NAMALWA (cell line): ENCODE results near the gene WWOX.
"Not testable (repeated sequence)": the region's sequence is repeated elsewhere in the genome, so short reads cannot be mapped to it uniquely, and the experiment has no call there.

Source experiments
- DNase-seq: peaks from one replicate; pipeline ENCODE4 v3.0.0-alpha.2; 2015; ENCODE audit warnings: low spot score

WWOX gene

DNA sequence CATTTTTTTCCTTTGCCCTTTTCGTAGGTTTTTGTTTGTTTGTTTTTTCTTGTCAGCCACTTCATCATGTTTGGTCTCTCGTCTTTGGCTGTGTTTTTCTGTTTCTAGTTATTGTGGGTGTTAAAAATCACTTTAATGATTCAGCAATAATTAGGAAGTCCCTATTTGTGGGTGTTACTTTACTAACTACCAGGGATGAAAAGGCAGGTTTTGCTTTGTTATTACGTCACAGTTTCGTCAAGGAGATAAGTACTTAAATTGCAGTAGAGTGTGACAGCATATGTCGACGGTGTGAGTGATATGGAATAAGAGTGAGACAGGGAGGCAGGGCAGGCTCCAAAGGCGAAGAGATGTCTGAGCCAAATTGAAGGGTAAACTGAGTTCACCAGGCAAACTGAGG, 479.6 kb downstream of the WWOX start:
- DNase-seq = no peak

DNA sequence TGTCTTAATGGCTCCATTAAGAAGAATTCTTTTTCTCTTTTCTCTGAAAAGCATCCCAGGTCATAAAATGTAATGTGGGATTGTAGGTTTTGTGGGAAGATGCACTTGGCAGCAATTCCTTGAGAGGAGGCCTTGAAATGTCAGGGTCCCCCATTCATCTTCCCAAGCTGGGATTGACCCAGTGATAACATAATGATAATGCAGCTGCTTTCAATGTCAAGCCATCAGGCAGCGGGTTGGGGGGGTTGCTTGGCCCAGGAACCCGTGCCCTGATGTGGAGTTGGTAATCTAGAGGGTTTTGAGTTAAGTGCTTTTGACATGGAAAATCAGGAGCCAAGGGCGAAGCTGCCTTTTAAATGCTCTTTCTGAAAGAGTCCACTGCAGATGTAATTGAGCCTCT, 484.0 kb downstream of the WWOX start:
- DNase-seq = no peak

DNA sequence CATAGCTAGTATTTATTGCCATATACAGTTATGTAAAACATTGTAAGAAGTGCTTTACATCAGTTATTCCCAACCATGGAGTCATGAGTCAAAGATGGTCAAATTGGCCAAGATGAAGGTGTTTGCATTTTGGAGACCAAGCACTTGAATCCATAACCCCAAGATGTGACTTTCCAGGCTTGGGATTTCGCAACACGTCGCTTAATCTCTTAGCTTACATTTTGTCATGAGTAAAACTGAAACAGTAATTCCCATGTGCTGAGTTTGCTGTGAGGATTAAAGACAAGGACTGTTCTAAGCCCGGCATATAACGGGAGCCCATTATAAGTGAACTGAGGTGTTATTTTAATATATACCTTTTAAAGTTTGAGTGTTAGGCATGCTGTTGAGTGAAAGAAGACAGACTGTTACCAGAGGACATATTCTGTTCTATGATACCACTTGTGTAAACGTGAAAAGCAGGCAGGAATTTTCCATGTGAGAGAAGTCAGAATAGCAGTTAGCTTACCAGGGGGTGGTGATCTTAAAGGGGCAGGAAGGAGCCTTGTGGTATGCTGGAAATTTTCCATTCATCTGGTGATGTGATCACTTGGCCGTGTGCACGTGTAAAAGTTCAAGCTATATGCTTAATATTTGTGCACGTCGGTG, 484.9 kb downstream of the WWOX start:
- DNase-seq = no peak

DNA sequence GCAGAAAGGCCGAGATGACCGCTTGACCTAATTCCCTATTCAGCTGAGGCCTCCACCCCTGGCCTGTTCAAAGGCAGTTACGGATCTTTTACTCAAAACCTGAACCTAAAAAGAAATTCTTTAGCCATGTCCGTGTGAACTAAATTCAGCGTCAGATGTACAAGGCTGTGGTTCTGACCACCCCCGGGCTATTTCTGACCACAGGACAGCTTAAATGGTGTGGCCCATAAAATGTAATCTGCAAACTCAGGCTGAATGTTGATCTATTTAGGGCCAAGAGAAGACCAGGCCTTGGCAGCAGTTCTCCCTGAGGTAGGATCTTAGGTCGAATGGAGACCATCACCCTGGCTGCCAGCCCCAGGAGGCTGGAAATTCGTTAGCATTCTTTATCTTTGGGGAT, 485.5 kb downstream of the WWOX start:
- no peak for DNase-seq

DNA sequence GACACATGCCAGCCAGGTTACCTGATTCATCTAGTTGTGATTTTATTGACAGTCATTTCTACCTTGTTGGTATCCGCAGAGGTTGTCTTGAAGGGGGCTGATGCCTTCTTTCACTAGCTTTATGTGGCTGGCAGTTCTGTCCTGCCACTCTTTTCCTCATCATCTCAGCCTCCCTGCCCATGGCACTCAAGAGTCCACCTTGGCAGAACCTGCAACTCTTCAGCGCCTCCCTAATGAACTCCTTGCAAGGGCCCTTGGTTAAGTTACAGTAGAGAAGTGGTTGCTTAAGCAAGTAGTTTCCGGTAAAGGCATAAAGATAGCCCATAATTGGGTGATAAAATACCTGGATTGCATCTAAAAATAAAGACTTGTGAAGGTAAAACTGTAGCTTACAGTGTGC, 489.9 kb downstream of the WWOX start:
- no peak for DNase-seq

DNA sequence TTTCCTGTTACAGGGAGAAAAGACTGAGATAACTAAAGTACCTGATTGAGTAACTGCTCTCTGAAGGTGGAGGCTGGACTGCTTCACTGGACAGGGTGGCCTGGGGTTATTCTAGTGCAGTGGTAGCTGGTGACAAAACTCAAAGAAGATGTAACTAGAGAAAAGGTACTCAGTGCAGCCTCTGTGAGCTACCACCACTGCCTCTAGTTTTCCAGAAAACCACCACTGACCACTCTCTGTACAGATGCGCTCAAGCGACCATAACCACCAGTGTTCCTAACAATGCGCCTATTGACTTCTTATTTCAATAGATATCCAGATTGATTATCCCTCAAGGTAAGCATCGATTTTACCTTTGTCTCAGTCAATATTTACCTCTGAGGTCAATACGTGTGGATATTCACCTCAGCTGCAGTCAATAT, 492.2 kb downstream of the WWOX start:
- DNase-seq = no peak

DNA sequence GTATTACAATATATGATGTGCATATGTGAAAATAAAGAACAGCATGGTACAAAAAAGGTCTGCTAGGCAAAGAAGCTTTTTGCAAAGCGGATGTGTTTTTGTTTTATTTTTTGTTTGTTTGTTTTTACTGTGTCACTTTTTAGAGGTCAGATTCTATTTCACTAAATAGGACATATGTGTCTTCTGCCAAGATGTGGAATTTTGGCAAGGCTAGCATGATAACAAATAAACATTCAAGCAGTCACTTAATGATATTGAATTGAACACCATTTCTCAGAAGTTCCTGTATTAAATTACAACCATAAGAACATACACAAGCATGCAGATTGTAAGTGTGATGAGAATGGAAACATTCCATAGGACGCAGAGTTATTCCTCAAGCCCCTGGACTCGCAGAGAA, 492.7 kb downstream of the WWOX start:
- DNase-seq = no peak

DNA sequence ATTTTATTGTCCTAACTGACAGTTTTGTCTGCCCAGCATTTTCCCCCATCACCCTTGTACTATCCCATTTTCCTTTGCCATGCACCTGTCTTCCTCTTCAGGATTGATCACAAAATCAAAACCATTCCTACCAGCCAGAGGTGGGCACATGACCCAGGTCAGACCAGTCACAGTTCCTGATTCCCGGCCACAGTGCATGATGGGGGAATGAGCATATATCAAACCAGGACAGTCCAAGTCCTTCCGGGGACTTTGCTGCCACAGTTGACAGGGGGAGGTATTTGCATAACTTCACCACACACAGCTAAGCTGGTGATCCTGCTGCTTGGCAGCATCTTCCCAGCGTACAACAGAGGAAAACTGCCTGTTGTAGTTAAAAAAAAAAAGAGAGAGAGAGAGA, 493.9 kb downstream of the WWOX start:
- no peak for DNase-seq

DNA sequence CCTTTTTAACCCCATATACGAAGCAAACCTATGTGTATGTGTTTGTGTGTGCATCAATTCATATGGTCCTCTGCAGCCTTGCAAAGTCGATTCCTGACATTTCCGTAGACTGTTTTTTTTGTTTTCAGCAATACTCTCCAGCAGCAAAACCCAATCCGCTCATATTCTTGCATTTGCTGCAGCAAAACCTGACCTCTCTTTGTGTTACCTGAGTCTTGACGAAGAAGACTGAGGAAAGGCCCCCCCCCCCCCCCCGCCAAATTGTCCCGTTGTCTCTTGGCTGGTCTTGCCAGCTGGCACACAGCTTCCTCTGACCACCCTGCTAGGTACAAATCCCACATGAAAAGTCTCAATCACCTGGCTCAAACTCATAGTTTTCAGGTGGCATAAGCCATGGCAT, 494.7 kb downstream of the WWOX start:
- no peak for DNase-seq

DNA sequence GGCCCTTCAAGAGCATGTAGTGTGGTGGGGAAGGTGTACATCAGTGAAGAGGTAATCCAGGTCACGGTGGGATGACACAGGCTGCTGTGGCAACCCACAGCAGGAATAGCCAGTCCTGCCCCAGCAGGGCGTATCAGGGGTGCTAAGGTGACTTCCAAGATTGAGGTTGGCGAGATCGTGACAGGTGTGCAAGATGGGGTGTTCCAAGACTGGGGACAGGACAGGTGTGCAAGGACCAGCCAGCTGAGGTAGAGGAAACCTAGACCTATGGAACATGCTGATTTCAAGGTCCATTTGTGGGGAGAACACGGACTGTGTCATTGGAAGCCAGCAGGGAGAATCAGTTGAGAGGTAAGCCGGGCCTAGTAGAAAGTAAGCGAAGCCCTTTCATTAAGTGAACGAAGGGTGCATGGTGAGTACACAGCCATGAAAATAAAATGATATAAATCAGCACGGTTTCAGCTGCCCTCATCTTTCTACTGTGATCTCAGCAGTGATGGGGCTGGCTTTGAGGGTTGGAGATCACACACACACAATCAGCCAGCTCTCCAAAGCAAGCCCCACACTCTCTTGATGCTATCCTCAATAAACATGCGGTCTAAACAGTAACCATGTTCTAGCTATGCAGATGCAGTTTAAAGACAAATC, 497.0 kb downstream of the WWOX start:
- DNase-seq = no peak

DNA sequence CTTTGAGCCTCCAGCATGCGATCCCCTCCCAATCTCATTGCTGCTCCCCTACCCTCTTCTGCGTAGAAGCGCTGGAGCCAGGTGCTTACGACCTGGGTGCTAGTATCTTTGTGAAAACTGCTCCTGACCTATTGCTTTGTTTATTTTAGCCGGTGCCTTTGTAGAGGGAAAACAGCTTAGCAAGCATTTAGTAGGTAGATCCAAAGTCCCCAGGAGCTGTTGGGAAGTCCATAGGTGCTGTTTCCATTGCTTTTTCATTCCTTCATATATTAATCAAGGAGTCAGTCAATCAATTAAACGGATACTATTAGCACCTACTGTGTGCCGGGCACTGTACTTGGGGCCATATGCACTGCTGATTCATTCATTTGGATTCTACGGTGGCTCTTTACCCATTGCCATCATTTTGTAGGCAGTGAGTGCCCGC, 497.6 kb downstream of the WWOX start:
- no peak for DNase-seq

DNA sequence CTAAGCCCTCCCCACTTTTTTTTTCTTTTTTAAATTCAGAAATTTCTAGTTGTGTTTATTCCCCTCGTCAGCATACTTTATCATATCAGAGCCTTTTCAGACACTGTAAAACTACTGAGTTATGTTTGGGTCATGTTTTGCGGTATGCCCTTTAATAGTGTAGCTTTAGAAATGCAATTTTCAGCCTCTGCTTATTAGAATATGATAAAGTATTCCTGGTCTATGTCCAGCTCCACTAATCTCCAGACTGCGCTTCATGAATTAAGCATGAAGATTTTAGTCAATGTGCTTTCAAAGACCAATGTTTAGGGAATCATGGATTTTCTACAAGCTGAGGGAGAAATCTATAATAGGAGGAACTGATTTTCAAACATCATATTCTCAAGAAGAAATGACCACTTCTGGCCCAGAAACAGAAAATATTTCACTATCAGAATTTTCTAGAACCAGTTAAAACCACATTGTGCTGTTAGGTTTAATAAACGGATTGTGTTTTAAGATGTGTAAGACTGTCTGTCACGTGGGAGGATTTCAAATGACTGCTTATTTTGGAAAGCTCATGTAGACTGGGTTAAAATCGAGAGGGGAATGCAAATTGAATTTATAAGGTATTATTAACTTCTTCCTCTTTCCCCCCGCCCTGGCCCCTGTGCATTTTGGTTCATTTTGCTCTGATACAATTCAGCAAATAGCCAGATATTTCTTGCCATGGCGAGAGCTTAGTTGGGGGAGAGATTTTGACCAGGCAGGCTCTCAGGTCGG, 498.5 kb downstream of the WWOX start:
- DNase-seq = no peak

DNA sequence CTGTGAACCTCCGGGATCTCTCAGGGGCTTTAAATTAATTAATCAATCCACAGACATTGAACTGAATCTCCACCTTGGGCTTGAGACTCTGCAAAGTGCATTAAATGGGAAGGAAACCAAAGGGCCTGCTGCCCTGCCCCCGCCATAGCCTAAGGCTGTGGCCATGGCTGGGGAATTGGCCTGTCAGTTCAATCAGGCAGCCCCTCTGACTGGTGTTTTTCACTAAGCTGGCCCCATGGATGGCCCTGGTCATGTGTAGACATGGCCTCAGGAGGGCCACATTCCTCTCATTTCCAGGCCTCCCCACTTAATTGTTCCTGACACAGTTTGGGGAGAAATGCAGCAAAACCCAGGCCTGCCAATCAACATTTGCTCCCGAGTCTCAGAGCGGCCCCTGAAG, 499.8 kb downstream of the WWOX start:
- no peak for DNase-seq

DNA sequence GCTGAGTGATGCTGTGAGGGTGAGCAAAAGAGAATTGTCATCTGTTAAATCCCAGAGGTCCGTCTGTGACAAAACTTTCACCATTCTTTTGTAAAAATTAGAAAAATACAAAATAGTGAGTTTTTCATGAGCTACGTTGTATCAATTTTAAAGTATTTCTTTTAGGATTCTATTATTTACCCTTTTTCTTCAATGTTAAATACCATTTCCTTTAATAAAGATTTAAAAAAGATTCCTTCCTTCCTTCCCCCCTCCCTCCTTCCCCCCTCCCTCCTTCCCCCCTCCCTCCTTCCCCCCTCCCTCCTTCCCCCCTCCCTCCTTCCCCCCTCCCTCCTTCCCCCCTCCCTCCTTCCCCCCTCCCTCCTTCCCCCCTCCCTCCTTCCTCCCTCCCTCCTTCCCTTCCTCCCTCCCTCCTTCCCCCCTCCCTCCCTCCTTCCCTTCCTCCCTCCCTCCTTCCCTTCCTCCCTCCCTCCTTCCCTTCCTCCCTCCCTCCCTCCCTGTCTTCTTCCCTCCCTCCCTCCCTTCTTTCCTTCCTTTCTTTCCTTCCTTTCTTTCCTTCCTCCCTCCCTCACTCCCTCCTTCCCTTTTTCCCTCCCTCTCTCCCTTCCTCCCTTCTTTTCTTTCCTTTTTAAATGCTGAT, 505.1 kb downstream of the WWOX start:
- DNase-seq = not testable (repeated sequence)

DNA sequence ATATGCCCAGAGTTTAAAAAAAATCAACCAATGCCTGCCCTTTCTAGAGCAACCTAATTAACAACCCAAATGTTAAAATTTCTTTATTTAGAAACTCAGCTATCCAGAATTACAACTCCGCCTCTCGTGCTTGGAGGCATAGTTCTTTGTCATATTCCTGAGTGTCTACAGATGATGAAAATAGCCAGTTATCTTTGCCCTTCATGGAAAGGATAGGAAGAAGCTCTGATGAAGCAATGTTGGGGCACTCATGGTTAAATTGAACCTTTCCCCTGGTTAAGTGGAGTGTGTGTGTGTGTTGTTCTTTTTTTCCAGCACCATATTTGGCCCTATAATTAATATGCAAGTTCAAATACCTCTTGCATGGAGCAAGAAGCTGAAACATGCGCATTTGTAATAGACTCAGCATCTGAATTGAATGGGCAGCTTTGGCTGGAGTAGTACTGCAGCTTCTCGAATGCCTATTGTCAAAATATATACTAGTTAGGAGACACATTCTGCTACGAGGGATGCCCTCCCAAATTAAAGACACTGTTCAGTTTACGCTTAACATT, 506.2 kb downstream of the WWOX start:
- no peak for DNase-seq

DNA sequence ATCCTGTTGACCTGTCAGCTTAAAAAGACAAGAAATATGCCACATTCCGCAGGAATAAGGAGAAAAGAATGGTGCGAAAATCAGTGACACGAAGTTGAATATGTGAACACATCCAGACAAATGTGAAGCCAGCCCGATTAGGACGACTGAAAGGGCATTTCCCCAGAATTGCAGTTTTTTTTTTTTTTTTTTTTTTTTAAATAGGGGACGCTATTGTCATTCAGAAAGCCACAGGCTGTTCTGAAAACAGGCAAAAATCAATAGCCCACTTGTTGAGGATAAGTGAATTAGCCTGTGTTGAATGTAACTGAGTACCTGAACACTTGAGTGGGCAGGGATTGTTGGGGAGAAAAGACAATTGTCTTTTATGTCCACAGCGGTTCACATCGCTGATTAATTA, 507.1 kb downstream of the WWOX start:
- no peak for DNase-seq

DNA sequence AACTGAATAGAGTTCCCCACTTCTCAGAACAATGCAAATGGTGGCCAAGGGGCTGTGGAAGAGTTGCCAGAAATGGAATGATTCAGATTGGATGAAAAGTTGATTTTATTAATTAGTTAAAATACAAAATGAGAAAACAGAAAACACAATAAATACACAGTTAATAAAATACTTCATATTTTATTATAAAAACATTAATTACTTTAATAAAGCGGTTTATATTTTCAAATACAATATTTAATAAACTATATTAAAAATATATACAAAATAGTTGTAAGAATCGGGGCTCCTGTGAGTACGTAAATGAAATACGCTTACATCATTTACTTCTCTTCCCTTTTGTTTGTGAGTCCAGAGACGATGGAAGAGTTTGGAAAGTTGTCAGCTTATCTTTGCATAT, 507.6 kb downstream of the WWOX start:
- no peak for DNase-seq

DNA sequence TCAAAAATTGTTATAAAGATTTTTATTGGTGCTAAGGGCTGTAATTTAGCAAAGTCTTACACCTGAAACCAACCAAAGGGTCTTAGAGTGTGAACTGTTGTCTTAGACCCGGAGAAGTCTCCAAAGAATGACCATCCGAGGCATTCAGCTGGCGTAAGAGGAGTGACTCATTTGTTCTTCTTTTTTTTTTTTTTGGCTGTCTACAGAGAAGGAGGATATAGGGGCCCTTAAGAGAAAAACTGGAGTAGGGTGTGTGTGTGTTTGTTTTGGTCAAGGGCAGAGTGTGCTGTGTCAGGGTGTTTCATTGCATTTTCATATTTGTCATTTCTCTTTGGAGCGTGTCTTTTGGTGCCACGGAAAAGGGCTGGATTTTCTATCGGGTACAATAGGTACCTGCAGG, 508.0 kb downstream of the WWOX start:
- DNase-seq = no peak

DNA sequence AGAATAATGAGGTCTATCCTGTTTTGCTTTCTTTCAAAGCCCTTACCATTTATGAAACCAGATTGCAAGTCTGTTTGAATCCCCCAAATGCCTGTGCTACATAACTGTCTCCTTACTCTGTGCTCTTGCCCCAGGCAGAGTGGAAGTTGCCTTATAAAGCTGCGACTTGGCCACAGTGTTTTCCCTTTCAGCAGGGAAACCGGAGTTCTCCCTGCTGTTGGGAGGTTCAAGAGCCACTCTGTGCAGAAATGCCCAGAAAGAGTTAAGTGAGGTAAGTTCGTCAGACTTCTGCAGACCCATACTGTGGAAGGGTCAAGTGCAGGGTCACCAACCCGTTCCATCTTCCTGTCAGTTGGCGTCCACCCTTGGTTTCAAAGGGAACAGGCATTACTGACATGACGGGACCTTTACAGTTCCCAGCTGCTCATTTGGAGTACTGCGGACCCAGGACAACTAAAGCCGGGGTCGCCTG, 508.9 kb downstream of the WWOX start:
- no peak for DNase-seq

DNA sequence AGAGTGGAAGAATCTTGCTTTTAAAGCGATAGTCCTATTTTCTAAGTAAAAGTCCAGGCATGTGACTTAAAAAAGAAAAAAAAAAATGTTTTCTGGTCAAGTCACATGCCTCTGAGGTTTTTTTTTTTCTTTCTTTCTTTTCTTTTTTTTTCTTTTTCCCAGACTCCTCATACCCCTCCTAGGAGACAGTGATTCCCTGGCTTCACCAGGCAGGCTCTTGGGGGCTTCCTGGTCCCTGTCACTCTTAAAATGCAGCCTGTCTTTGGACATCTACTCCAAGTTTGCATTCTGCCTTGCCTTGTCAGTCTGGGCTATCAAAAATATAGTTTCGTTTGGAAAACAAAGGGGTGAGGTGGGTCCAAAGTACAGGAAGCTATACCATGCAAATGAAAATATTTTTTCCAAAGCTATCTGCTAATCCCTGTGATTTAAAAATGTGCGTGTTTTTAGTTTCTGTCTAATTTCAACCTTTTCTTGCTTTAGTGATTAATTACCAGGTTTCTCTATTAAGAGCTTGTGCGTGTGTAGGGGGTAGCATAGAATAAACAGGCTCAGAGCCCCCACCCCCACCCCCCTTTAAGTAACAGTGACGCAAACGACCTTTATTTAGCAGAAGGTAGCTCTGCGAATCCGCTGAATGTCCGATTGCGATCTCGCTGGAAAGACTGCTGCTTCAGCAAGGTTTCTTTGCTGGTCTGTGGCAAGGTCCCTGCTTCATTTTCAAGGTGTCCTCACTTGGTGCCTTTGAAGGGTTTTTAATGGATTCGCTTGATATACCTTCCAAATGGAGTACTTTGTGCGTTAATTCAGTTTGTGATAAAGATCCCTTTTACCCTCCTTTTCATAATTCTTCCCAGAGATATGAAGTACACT, 510.2 kb downstream of the WWOX start:
- DNase-seq = no peak

DNA sequence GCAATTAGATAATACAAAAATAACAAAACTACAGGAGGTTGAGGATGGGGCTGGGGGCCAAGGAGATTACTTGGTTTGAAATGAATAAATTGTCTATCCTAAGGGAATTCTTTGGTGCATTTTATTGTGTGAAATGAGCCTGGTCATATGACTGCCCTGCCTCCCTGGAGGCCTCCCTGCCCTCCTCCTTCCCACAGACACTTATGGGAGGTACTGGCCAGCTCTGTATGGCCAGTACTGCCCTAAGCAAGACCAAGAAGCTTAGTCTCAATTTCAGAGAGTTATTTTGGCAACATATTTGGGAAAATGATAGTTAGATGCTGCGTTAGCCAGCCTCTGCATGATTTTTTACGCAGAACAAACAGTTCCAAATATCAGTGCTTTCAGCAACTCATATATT, 511.9 kb downstream of the WWOX start:
- no peak for DNase-seq

DNA sequence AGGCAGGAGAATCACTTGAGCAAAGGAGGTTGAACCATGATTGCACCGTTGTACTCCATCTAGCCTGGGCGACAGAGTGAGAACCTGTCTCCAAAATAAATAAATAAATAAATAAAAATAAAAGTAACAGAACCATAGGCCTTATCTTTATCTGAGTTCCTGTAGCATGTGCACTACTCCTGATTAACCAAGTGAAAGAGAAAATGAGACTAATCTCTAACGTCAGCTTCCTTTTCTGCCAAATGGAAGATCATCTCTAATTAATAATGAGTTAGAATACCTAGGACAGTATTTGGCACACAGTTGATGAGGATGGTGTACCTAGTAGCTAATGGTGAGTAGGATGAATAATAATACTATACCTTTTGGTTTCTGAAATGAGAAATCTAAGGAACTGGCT, 520.4 kb downstream of the WWOX start:
- no peak for DNase-seq
